Measurements from ENCODE around the gene WDR62. TPM values are rescaled to one million over a fixed set of nuclear protein-coding genes. Genes with fewer than 3 reads are reported as not detected.

Gene WDR62
- total and polyA plus RNA-seq, 2 of the 8 experiments (the other 6 are each of a cell fraction or from before 2014, with no cell fraction given), result 28.2 to 39.5 TPM

DNA sequence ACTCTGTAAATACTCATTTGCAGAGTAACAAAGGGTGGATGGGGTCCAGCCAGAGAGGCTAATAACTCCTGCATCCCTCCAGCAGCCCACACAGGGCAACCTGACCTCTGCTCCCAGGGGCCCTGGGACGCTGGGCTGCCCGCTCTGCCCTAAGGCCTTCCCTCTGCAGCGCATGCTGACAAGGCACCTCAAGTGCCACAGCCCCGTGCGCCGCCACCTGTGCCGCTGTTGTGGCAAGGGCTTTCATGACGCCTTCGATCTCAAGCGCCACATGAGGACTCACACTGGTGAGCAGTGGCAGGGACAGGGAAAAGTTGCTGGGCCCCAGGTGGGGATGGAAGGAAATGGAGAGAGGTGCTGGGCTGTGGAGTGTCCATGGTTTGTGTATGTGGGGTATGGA lies 58.0 kb downstream of the WDR62 start:
- Histone ChIP-seq H3K79me2 (ENCODE audit: control insufficient read depth in 1 of 2, insufficient read depth in 2 of 2, low read length in 2 of 2) (peaks cover 0 to 9% of the 10 kb centered on the region in 2 experiments; a peak in 1 of 4 replicates), H3K14ac (ENCODE audit: insufficient read length) (no peak overlapping the region), H2AFZ (ENCODE audit: low read length) (no peak overlapping the region), H3K36me3 (ENCODE audit: control insufficient read depth in 2 of 4, insufficient read depth in 4 of 4, low read length in 3 of 4) (peaks cover 2 to 12% (median 5%) of the 10 kb centered on the region in 4 experiments; a peak in 5 of 8 replicates), H2BK20ac (ENCODE audit: low read length) (no peak overlapping the region), H3K23ac (ENCODE audit: insufficient read length) (no peak overlapping the region), H2BK120ac (replicated peaks; ENCODE audit: low read depth, low read length) (no peak overlapping the region), H4K20me1 (replicated peaks in 1 of 2; ENCODE audit: control insufficient read depth in 1 of 2, insufficient read depth in 2 of 2, low read length in 2 of 2) (peaks cover 0 to 4% of the 10 kb centered on the region in 2 experiments), H3K27ac (ENCODE audit: low read depth, low read length) (no peak overlapping the region), H4K8ac (ENCODE audit: extremely low read depth, insufficient read depth, low read length) (no peak overlapping the region), H3K4ac (replicated peaks; ENCODE audit: insufficient read length, low read depth, low read length) (no peak overlapping the region), H3K23me2 (ENCODE audit: low read depth, low read length) (peaks cover 10% of the 10 kb centered on the region), H3K4me1 (replicated peaks in 1 of 4; ENCODE audit: control insufficient read depth in 3 of 4, insufficient read depth in 4 of 4, low read length in 3 of 4) (peaks cover 8 to 24% (median 21%) of the 10 kb centered on the region in 4 experiments), H2AK5ac (ENCODE audit: low read depth, low read length) (no peak overlapping the region), H3K18ac (ENCODE audit: extremely low read depth, low read length) (no peak overlapping the region), H4K5ac (ENCODE audit: insufficient read length, low read depth, low read length) (no peak overlapping the region), H3K79me1 (ENCODE audit: low read depth, low read length) (peaks cover 11% of the 10 kb centered on the region), H3K56ac (replicated peaks; ENCODE audit: insufficient read length, low read depth, low read length) (no peak overlapping the region), H3K4me3 (ENCODE audit: extremely low read depth in 1 of 4, insufficient read depth in 2 of 4, low read depth in 3 of 4, low read length in 4 of 4) (no peak overlapping the region), H3K9ac (replicated peaks in 1 of 4; ENCODE audit: extremely low read depth in 1 of 4, low read depth in 3 of 4, low read length in 3 of 4) (peak overlapping the region in 1 of 4 experiments; percentile 34; a peak in 2 of 7 replicates), H3K4me2 (ENCODE audit: insufficient read depth in 1 of 2, low read depth in 2 of 2, low read length in 2 of 2) (no peak overlapping the region; a peak in 1 of 4 replicates), H4K91ac (replicated peaks; ENCODE audit: insufficient read length, low read length) (no peak overlapping the region), H3K9me3 (ENCODE audit: insufficient read depth in 2 of 2, low read depth in 1 of 2, low read length in 1 of 2) (no peaks in the 10 kb centered on the region), H2BK12ac (ENCODE audit: low read depth, low read length) (no peak overlapping the region), H2BK15ac (ENCODE audit: low read length) (no peak overlapping the region), H3K27me3 (replicated peaks in 1 of 4; ENCODE audit: control insufficient read depth in 3 of 4, extremely low read depth in 1 of 4, insufficient read depth in 3 of 4, low read length in 3 of 4) (no peaks in the 10 kb centered on the region), H2BK5ac (ENCODE audit: low read depth, low read length) (no peak overlapping the region)
- WGBS, 2 experiments (ENCODE audit: extremely low coverage in 1 of 2, insufficient coverage in 1 of 2, insufficient read length in 1 of 2, insufficient replicate concordance in 2 of 2, low coverage in 1 of 2, low lambda C conversion rate in 2 of 2, missing lambda C conversion rate in 1 of 2), result 93% methylated on average over 10 of the region's 10 CpGs; no CpG with 5 or more reads in 1 of the 2 experiments
- ChIA-PET CTCF (ENCODE audit: partially characterized antibody) (interaction anchor here (1.0 kb wide), 1 partner anchor 21 kb away, joined by 3 read pairs; no protein-coding TSS in a partner anchor), POLR2A (ENCODE audit: partially characterized antibody) (interaction anchor here (2.9 kb wide), 1 partner anchor 9 kb away, joined by 18 read pairs; no protein-coding TSS in a partner anchor)
- DNase-seq (ENCODE audit: low read depth in 1 of 2, low spot score in 2 of 2) (no peak), FAIRE-seq (no peak)
- TF ChIP-seq HDAC6 (IDR thresholded peaks at IDR 0.05; ENCODE audit: low read depth, low read length), result no peak
- no peak for TF ChIP-seq GTF2F1 (IDR thresholded peaks at IDR 0.05; ENCODE audit: borderline replicate concordance, low read depth, low read length)
- no peak for TF ChIP-seq BRCA1 (IDR thresholded peaks at IDR 0.05; ENCODE audit: low read depth, low read length)
- no peak for TF ChIP-seq JUN (IDR thresholded peaks at IDR 0.05; ENCODE audit: low read depth, low read length)
- TF ChIP-seq EP300 (IDR thresholded peaks at IDR 0.05; ENCODE audit: borderline replicate concordance in 1 of 2, low read depth in 2 of 2, low read length in 2 of 2), result no peak
- no peak for TF ChIP-seq CBX8 (IDR thresholded peaks at IDR 0.05; ENCODE audit: borderline replicate concordance, low read depth, low read length)
- no peak for TF ChIP-seq ASH2L (IDR thresholded peaks at IDR 0.05; ENCODE audit: low read length)
- TF ChIP-seq JUND (IDR thresholded peaks at IDR 0.05; ENCODE audit: low read length), result no peak
- no peak for TF ChIP-seq TAF7 (optimal IDR thresholded peaks at IDR 0.05; ENCODE audit: borderline replicate concordance, low read depth, low read length)
- TF ChIP-seq SP2 (IDR thresholded peaks at IDR 0.05; ENCODE audit: low read length), result no peak
- no peak for TF ChIP-seq NANOG (IDR thresholded peaks at IDR 0.05; ENCODE audit: insufficient read depth, low read depth, low read length, poor library complexity, severe bottlenecking)
- TF ChIP-seq, protein P1, sequence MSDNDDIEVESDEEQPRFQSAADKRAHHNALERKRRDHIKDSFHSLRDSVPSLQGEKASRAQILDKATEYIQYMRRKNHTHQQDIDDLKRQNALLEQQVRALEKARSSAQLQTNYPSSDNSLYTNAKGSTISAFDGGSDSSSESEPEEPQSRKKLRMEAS (IDR thresholded peaks at IDR 0.05), result no peak
- TF ChIP-seq, protein P2, sequence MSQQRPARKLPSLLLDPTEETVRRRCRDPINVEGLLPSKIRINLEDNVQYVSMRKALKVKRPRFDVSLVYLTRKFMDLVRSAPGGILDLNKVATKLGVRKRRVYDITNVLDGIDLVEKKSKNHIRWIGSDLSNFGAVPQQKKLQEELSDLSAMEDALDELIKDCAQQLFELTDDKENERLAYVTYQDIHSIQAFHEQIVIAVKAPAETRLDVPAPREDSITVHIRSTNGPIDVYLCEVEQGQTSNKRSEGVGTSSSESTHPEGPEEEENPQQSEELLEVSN (IDR thresholded peaks at IDR 0.05), result no peak
